WTC11 (cell line): ENCODE results near the gene CHRM4.

Experiments used
- JUN ChIP-seq: sonication (generic); formaldehyde crosslinking; IDR thresholded peaks from 2 replicates; pipeline ENCODE4 v1.8.0; 2023; ENCODE audit warnings: mild to moderate bottlenecking, missing genetic modification reagents
- MAX ChIP-seq: sonication (generic); formaldehyde crosslinking; IDR thresholded peaks from 2 replicates; pipeline ENCODE4 v1.8.0; 2022; ENCODE audit warnings: mild to moderate bottlenecking, missing genetic modification reagents
- MXD4 ChIP-seq: fragments of 250-450 bp; sonication (Bioruptor Pico); IDR thresholded peaks from 2 replicates; pipeline ENCODE4 v1.8.0; 2021; ENCODE audit warnings: mild to moderate bottlenecking, moderate library complexity, borderline replicate concordance
- MYBL2 ChIP-seq: sonication (generic); formaldehyde crosslinking; IDR thresholded peaks from 2 replicates; pipeline ENCODE4 v1.8.1; 2023; ENCODE audit warnings: mild to moderate bottlenecking, moderate library complexity, missing genetic modification reagents
- NFE2L1 ChIP-seq: sonication (generic); formaldehyde crosslinking; IDR thresholded peaks from 2 replicates; pipeline ENCODE4 v1.8.1; 2023; ENCODE audit warnings: missing genetic modification reagents
- ZNF416 ChIP-seq: fragments of 250-450 bp; sonication (Bioruptor Pico); IDR thresholded peaks from 2 replicates; pipeline ENCODE4 v1.9.0; 2021; ENCODE audit warnings: mild to moderate bottlenecking, inconsistent platforms
- TF ChIP-seq, protein P1 (sequence below): fragments of 200-600 bp; IDR thresholded peaks from 2 replicates; pipeline ENCODE4 v1.8.0; 2022; ENCODE audit warnings: antibody characterized with exemption
- TF ChIP-seq, protein P2 (sequence below): sonication (generic); formaldehyde crosslinking; IDR thresholded peaks from 2 replicates; pipeline ENCODE4 v1.8.0; 2022; ENCODE audit warnings: mild to moderate bottlenecking, missing genetic modification reagents

DNA sequence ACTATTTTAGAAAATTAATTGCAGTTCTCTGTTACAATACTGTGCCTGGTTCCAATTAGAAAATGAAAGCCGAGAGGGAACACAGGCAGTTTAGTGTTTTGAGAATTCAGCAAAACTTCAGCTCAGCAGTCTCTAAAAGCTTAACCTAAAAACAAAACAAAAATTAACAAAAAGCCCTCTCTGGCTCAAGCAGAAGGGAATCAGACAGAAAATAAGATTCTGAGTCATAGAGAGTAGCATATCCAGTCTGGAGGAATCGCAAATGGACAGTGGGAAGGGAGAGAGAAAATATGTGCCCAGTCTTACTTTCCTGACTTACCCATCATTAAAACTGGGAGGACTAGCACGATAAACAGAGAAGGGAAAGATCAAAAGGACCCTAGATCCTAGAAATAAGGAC lies 38.1 kb upstream of the CHRM4 start:
- TF ChIP-seq, protein P1, sequence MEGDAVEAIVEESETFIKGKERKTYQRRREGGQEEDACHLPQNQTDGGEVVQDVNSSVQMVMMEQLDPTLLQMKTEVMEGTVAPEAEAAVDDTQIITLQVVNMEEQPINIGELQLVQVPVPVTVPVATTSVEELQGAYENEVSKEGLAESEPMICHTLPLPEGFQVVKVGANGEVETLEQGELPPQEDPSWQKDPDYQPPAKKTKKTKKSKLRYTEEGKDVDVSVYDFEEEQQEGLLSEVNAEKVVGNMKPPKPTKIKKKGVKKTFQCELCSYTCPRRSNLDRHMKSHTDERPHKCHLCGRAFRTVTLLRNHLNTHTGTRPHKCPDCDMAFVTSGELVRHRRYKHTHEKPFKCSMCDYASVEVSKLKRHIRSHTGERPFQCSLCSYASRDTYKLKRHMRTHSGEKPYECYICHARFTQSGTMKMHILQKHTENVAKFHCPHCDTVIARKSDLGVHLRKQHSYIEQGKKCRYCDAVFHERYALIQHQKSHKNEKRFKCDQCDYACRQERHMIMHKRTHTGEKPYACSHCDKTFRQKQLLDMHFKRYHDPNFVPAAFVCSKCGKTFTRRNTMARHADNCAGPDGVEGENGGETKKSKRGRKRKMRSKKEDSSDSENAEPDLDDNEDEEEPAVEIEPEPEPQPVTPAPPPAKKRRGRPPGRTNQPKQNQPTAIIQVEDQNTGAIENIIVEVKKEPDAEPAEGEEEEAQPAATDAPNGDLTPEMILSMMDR = no peak
- TF ChIP-seq MYBL2 (CRISPR knock-in tag) (no peak), NFE2L1 (CRISPR knock-in tag) (no peak), ZNF416 (CRISPR knock-in tag) (no peak), MXD4 (CRISPR knock-in tag) (no peak), MAX (no peak), JUN (CRISPR knock-in tag) (no peak)
- TF ChIP-seq, protein P2, sequence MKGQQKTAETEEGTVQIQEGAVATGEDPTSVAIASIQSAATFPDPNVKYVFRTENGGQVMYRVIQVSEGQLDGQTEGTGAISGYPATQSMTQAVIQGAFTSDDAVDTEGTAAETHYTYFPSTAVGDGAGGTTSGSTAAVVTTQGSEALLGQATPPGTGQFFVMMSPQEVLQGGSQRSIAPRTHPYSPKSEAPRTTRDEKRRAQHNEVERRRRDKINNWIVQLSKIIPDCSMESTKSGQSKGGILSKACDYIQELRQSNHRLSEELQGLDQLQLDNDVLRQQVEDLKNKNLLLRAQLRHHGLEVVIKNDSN (CRISPR knock-in tag) = no peak
